ENCODE results near the gene KLHL30.

GRCh38 chr2:238151205-238151604 is 12.7 kb downstream of the KLHL30 start:
- TF ChIP-seq CTCF (conservative IDR thresholded peaks at IDR 0.05 in 1 of 2, IDR thresholded peaks at IDR 0.05 in 1 of 2; ENCODE audit: low read depth in 1 of 2, low read length in 2 of 2) (no peak), EZH2 (IDR thresholded peaks at IDR 0.05; ENCODE audit: low read length, missing control alignments) (no peak)
